ENCODE data around the gene PLGRKT. TPM values are rescaled to one million over a fixed set of nuclear protein-coding genes. Genes with fewer than 3 reads are reported as not detected.
"Not testable (repeated sequence)": the region's sequence is repeated elsewhere in the genome, so short reads cannot be mapped to it uniquely, and the experiment has no call there.

The PLGRKT gene
- total RNA-seq, 2 donors from 2014 or later = 6.0 to 8.8 TPM

- TF ChIP-seq CTCF (IDR thresholded peaks at IDR 0.05) = no peak
- H3K27ac ChIP-seq = no peak overlapping the region
- H3K9me3 ChIP-seq = no peaks in the 10 kb centered on the region
- no peaks in the 10 kb centered on the region for H3K4me1 ChIP-seq (ENCODE audit: control insufficient read depth in 1 of 2, low read depth in 2 of 2)
- no peaks in the 10 kb centered on the region for H3K27me3 ChIP-seq (replicated peaks; ENCODE audit: insufficient read depth)
- no peak overlapping the region for H3K4me3 ChIP-seq
- DNase-seq (ENCODE audit: low spot score) = no peak
- no peaks in the 10 kb centered on the region for H3K36me3 ChIP-seq
- ATAC-seq (ENCODE audit: insufficient number of reproducible peaks, low FRiP score, low read depth) = no peak
Measured at GRCh38 chr9:5481322-5482040, 43.8 kb upstream of the PLGRKT start.

GRCh38 chr9:5480919-5481318 is 43.2 kb upstream of the PLGRKT start:
- H3K27me3 ChIP-seq (replicated peaks; ENCODE audit: insufficient read depth) = no peaks in the 10 kb centered on the region
- TF ChIP-seq CTCF (IDR thresholded peaks at IDR 0.05) = no peak

GRCh38 chr9:5479994-5480694 is 42.4 kb upstream of the PLGRKT start:
- TF ChIP-seq CTCF (IDR thresholded peaks at IDR 0.05) = no peak
- Histone ChIP-seq H3K27me3 (replicated peaks; ENCODE audit: insufficient read depth) (no peaks in the 10 kb centered on the region), H3K4me1 (ENCODE audit: control insufficient read depth in 1 of 2, low read depth in 2 of 2) (no peaks in the 10 kb centered on the region), H3K9me3 (no peaks in the 10 kb centered on the region), H3K36me3 (no peaks in the 10 kb centered on the region), H3K27ac (no peak overlapping the region), H3K4me3 (no peak overlapping the region)
- ATAC-seq (ENCODE audit: insufficient number of reproducible peaks, low FRiP score, low read depth) (no peak), DNase-seq (ENCODE audit: low spot score) (no peak)

More at GRCh38 chr9:5480919-5481318, 43.2 kb upstream of the PLGRKT start:
- Histone ChIP-seq H3K36me3 (no peaks in the 10 kb centered on the region), H3K4me1 (ENCODE audit: control insufficient read depth in 1 of 2, low read depth in 2 of 2) (no peaks in the 10 kb centered on the region), H3K27ac (no peak overlapping the region), H3K4me3 (no peak overlapping the region), H3K9me3 (no peaks in the 10 kb centered on the region)
- no peak for DNase-seq (ENCODE audit: low spot score)
- ATAC-seq (ENCODE audit: insufficient number of reproducible peaks, low FRiP score, low read depth) = no peak

GRCh38 chr9:5478206-5478605 is 40.5 kb upstream of the PLGRKT start:
- DNase-seq (ENCODE audit: low spot score) = no peak
- Histone ChIP-seq H3K4me1 (ENCODE audit: control insufficient read depth in 1 of 2, low read depth in 2 of 2) (no peaks in the 10 kb centered on the region), H3K36me3 (no peaks in the 10 kb centered on the region), H3K9me3 (no peaks in the 10 kb centered on the region), H3K27ac (no peak overlapping the region), H3K4me3 (no peak overlapping the region), H3K27me3 (replicated peaks; ENCODE audit: insufficient read depth) (no peaks in the 10 kb centered on the region)
- ATAC-seq (ENCODE audit: insufficient number of reproducible peaks, low FRiP score, low read depth) = no peak
- no peak for TF ChIP-seq CTCF (IDR thresholded peaks at IDR 0.05)

GRCh38 chr9:5475611-5476010 is 37.9 kb upstream of the PLGRKT start:
- H3K4me1 ChIP-seq (ENCODE audit: control insufficient read depth in 1 of 2, low read depth in 2 of 2); H3K27ac ChIP-seq; ATAC-seq (ENCODE audit: insufficient number of reproducible peaks, low FRiP score, low read depth); H3K4me3 ChIP-seq; H3K9me3 ChIP-seq; DNase-seq (ENCODE audit: low spot score); H3K36me3 ChIP-seq; H3K27me3 ChIP-seq (replicated peaks; ENCODE audit: insufficient read depth): not testable (repeated sequence)
